IMR-90 (cell line): ENCODE data around the gene PSMB1. TPM values are rescaled to one million over a fixed set of nuclear protein-coding genes. Genes with fewer than 3 reads are reported as not detected.

Experiments
- ATAC-seq: fragments of 200-7000 bp; cut with Tn5 transposase; 2 replicates; pipeline ENCODE4 v1.9.1; 2020; ENCODE audit warnings: low read depth, mild to moderate bottlenecking, moderate library complexity
- BruUV-seq: library from RNA; stranded (reverse); fragments of 400-500 nt; replicated peaks from 2 replicates; lab custom pipeline; 2021; lab: Mats Ljungman, UMichigan
- CTCF ChIA-PET: fragments of 300-600 bp; formaldehyde crosslinking; extraction: SDS; loops from one replicate; lab custom pipeline; 2021; ENCODE audit warnings: antibody characterized with exemption; lab: Yijun Ruan, JAX
- POLR2A ChIA-PET: fragments of 300-600 bp; sonication (Branson Sonifier 250); formaldehyde crosslinking; loops from one replicate; lab custom pipeline; 2022; ENCODE audit warnings: antibody characterized with exemption; ENCODE audit not compliant: unreplicated experiment; lab: Charles Lee
- DNase-seq: peaks from one replicate; pipeline ENCODE4 v3.0.0; 2013
- H2AFZ ChIP-seq: replicated peaks from 2 replicates; pipeline ENCODE3; 2013; ENCODE audit warnings: low read length, mild to moderate bottlenecking; ENCODE audit not compliant: poor library complexity
- H2AK5ac ChIP-seq: 2 replicates; pipeline ENCODE4 v1.6.1; 2013; ENCODE audit warnings: low read depth, low read length, inconsistent platforms
- H2AK9ac ChIP-seq: replicated peaks from 2 replicates; pipeline ENCODE3; 2013; ENCODE audit warnings: mild to moderate bottlenecking, low read depth, low read length, moderate library complexity; ENCODE audit not compliant: poor library complexity
- H2BK120ac ChIP-seq: 2 replicates; pipeline ENCODE4 v1.6.1; 2013; ENCODE audit warnings: low read depth, low read length, inconsistent platforms
- H2BK15ac ChIP-seq: 3 replicates; pipeline ENCODE4 v1.6.1; 2013; ENCODE audit warnings: low read depth, low read length, inconsistent platforms
- H2BK20ac ChIP-seq: 2 replicates; pipeline ENCODE4 v1.6.1; 2013; ENCODE audit warnings: low read depth, mild to moderate bottlenecking, inconsistent platforms, low read length, moderate library complexity
- H2BK5ac ChIP-seq: 2 replicates; pipeline ENCODE4 v1.6.1; 2013; ENCODE audit warnings: mild to moderate bottlenecking, low read depth, low read length, inconsistent platforms; ENCODE audit not compliant: poor library complexity, severe bottlenecking
- H3K14ac ChIP-seq: replicated peaks from 2 replicates; pipeline ENCODE4 v1.6.1; 2013; ENCODE audit warnings: low read depth, low read length, inconsistent platforms
- H3K18ac ChIP-seq: 2 replicates; pipeline ENCODE4 v1.6.1; 2013; ENCODE audit warnings: low read depth, low read length, control low read depth
- H3K23ac ChIP-seq: 2 replicates; pipeline ENCODE4 v1.6.1; 2013; ENCODE audit warnings: low read depth, low read length, inconsistent platforms
- H3K27ac ChIP-seq: 2 replicates; pipeline ENCODE4 v1.5.1; 2013; ENCODE audit warnings: mild to moderate bottlenecking, control low read depth, low read length; ENCODE audit not compliant: insufficient read depth
- H3K27me3 ChIP-seq: 2 replicates; pipeline ENCODE4 v1.6.1; 2013; ENCODE audit warnings: low read length; ENCODE audit not compliant: control insufficient read depth, insufficient read depth
- H3K36me3 ChIP-seq: 2 replicates; pipeline ENCODE4 v1.6.1; 2013; ENCODE audit warnings: low read length, mixed read lengths; ENCODE audit not compliant: control insufficient read depth, insufficient read depth
- H3K4ac ChIP-seq: 2 replicates; pipeline ENCODE4 v1.6.1; 2013; ENCODE audit warnings: low read depth, low read length, inconsistent platforms
- H3K4me1 ChIP-seq: 2 replicates; pipeline ENCODE4 v1.6.1; 2013; ENCODE audit warnings: low read length, mixed read lengths; ENCODE audit not compliant: control insufficient read depth, insufficient read depth
- H3K4me2 ChIP-seq: 2 replicates; pipeline ENCODE4 v1.6.1; 2013; ENCODE audit warnings: low read depth, mild to moderate bottlenecking, control low read depth, low read length, moderate library complexity
- H3K4me3 ChIP-seq: 2 replicates; pipeline ENCODE4 v1.5.1; 2013; ENCODE audit warnings: low read depth, mild to moderate bottlenecking, control low read depth, low read length, moderate library complexity; ENCODE audit not compliant: insufficient read depth
- H3K56ac ChIP-seq: 2 replicates; pipeline ENCODE4 v1.6.1; 2013; ENCODE audit warnings: low read length, inconsistent platforms; ENCODE audit not compliant: insufficient read depth; ENCODE audit errors: extremely low read depth
- H3K79me1 ChIP-seq, 2 experiments: 2 replicates each; pipeline ENCODE4 v1.6.1; 2013; ENCODE audit warnings: low read length in 2 of 2, inconsistent platforms in 1 of 2, low read depth in 1 of 2
- H3K9ac ChIP-seq: 2 replicates; pipeline ENCODE4 v1.6.1; 2013; ENCODE audit warnings: low read depth, low read length, control low read depth
- H3K9me1 ChIP-seq: 2 replicates; pipeline ENCODE4 v1.6.1; 2013; ENCODE audit warnings: low read length, inconsistent platforms; ENCODE audit not compliant: insufficient read depth
- H3K9me3 ChIP-seq: 2 replicates; pipeline ENCODE4 v1.6.1; 2013; ENCODE audit warnings: low read length; ENCODE audit not compliant: control insufficient read depth, insufficient read depth
- H4K20me1 ChIP-seq: 2 replicates; pipeline ENCODE4 v1.6.1; 2013; ENCODE audit warnings: low read length, inconsistent platforms; ENCODE audit not compliant: insufficient read depth
- H4K5ac ChIP-seq: 2 replicates; pipeline ENCODE4 v1.6.1; 2013; ENCODE audit warnings: mild to moderate bottlenecking, low read depth, low read length, control low read depth
- H4K8ac ChIP-seq, 2 experiments: 2 replicates each; pipeline ENCODE4 v1.6.1; 2013; ENCODE audit warnings: low read depth in 2 of 2, low read length in 2 of 2, control low read depth in 1 of 2, inconsistent platforms in 1 of 2
- H4K91ac ChIP-seq: 2 replicates; pipeline ENCODE4 v1.6.1; 2013; ENCODE audit warnings: low read depth, low read length, inconsistent platforms; ENCODE audit not compliant: insufficient read depth
- BHLHE40 ChIP-seq: fragments of 150-350 bp; IDR thresholded peaks from 2 replicates; pipeline ENCODE4 v1.6.1; 2016; ENCODE audit warnings: mild to moderate bottlenecking, low read depth, low read length
- CEBPB ChIP-seq: IDR thresholded peaks from 2 replicates; pipeline ENCODE4 v1.6.1; 2012; ENCODE audit warnings: low read depth, low read length, improper control_type of control experiment
- CHD1 ChIP-seq: IDR thresholded peaks from 2 replicates; pipeline ENCODE4 v1.6.1; 2012; ENCODE audit warnings: low read depth, low read length, improper control_type of control experiment
- FOS ChIP-seq: fragments of 150-350 bp; IDR thresholded peaks from 2 replicates; pipeline ENCODE4 v1.6.1; 2016; ENCODE audit warnings: low read depth, low read length
- MAFK ChIP-seq: IDR thresholded peaks from 2 replicates; pipeline ENCODE4 v1.6.1; 2012; ENCODE audit warnings: low read depth, low read length, improper control_type of control experiment
- MAZ ChIP-seq: IDR thresholded peaks from 2 replicates; pipeline ENCODE4 v1.6.1; 2012; ENCODE audit warnings: low read depth, mild to moderate bottlenecking, low read length, improper control_type of control experiment, moderate library complexity, borderline replicate concordance
- MXI1 ChIP-seq: IDR thresholded peaks from 2 replicates; pipeline ENCODE4 v1.6.1; 2012; ENCODE audit warnings: low read depth, mild to moderate bottlenecking, low read length, moderate library complexity, borderline replicate concordance
- NFE2L2 ChIP-seq: fragments of 150-350 bp; IDR thresholded peaks from 2 replicates; pipeline ENCODE4 v1.6.1; 2016; ENCODE audit warnings: low read depth, mild to moderate bottlenecking, low read length
- POLR2A ChIP-seq: IDR thresholded peaks from 2 replicates; pipeline ENCODE4 v1.6.1; 2012; ENCODE audit warnings: mild to moderate bottlenecking, low read depth, low read length
- RAD21 ChIP-seq: IDR thresholded peaks from 2 replicates; pipeline ENCODE4 v1.6.1; 2012; ENCODE audit warnings: low read length, improper control_type of control experiment
- RCOR1 ChIP-seq: IDR thresholded peaks from 2 replicates; pipeline ENCODE4 v1.6.1; 2012; ENCODE audit warnings: mild to moderate bottlenecking, low read length, improper control_type of control experiment; ENCODE audit not compliant: insufficient replicate concordance
- RFX5 ChIP-seq: IDR thresholded peaks from 2 replicates; pipeline ENCODE4 v1.8.0; 2012; ENCODE audit warnings: low read depth, mild to moderate bottlenecking, low read length, moderate library complexity
- SMC3 ChIP-seq: fragments of 150-350 bp; IDR thresholded peaks from 2 replicates; pipeline ENCODE4 v1.6.1; 2016; ENCODE audit warnings: low read depth, mild to moderate bottlenecking, antibody characterized with exemption, low read length, moderate library complexity
- USF2 ChIP-seq: fragments of 150-350 bp; IDR thresholded peaks from 2 replicates; pipeline ENCODE4 v1.6.1; 2017; ENCODE audit warnings: mild to moderate bottlenecking, antibody characterized with exemption, low read length, low read depth
- WGBS, 2 experiments: methylation state at CpG; one replicate each; pipeline versions ENCODE4 v1.1.5 to v1.1.7; 2013; ENCODE audit warnings: missing lambda C conversion rate in 2 of 2; ENCODE audit not compliant: insufficient read length in 1 of 2; ENCODE audit errors: extremely low coverage in 2 of 2; 5-methylcytosine and 5-hydroxymethylcytosine counted together
- dilution Hi-C: fragments of 300-500 bp; cut with HindIII; formaldehyde crosslinking; loops from one replicate; pipeline ENCODE4 v1.14.3; 2018; ENCODE audit warnings: low sequenced_read_pairs; ENCODE audit not compliant: unreplicated experiment
- in situ Hi-C: fragments of 300-500 bp; cut with MboI; formaldehyde crosslinking; loops from 3 replicates; pipeline ENCODE4 v1.14.3; 2019; ENCODE audit warnings: low sequenced_read_pairs, inconsistent platforms, mixed read lengths
- intact Hi-C: fragments of 100-400 bp; cut with micrococcal nuclease; formaldehyde crosslinking; loops from 2 replicates; pipeline ENCODE4 v1.10.0; 2022
- polyA plus RNA-seq, 3 experiments: library from polyadenylated mRNA; depleted of rRNA; stranded (reverse); fragments of >200 nt; gene quantifications; 2 replicates each; pipeline ENCODE4 v1.2.3, GENCODE V29; 2012; ENCODE audit warnings: low replicate concordance in 1 of 3
- total RNA-seq: library from RNA; depleted of rRNA; stranded (reverse); fragments of >200 nt; gene quantifications from 2 replicates; pipeline ENCODE4 v1.2.3, GENCODE V29; 2012
- TF ChIP-seq, protein P1 (sequence below): fragments of 150-350 bp; IDR thresholded peaks from 2 replicates; pipeline ENCODE4 v1.6.1; 2016; ENCODE audit warnings: low read depth, mild to moderate bottlenecking, low read length, moderate library complexity, borderline replicate concordance
- TF ChIP-seq, protein P2 (sequence below): conservative IDR thresholded peaks from 2 replicates; pipeline ENCODE4 v1.5.1; 2012; ENCODE audit warnings: mild to moderate bottlenecking, low read depth, low read length, improper control_type of control experiment

The PSMB1 gene
- total and polyA plus RNA-seq, 2 of the 4 experiments (the other 2 are of a cell fraction) = 450 to 508 TPM

DNA sequence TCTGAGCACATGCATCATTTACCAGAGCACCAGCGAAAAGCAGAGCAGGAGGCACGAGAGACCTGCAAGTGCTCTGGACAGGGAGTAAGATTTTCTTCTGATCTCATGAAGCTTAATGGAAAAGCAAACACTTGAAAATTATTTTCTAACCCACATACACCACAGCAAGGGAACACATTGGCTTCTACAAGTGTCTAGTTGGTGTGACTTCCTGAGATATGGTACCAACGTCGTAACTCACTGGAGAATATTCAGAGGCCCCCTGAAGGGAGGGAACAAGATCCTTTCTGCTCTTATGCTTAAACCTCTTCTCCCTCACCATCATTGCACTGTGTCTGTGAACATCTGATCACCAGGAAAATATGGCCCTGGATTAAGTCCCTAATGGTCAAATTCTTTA is 48.6 kb downstream of the PSMB1 start:
- H3K9me1 ChIP-seq = no peaks in the 10 kb centered on the region
- no peak overlapping the region for H3K18ac ChIP-seq
- no CpG with 5 or more reads among the region's 4 CpGs for WGBS, 2 experiments
- ATAC-seq (no peak), DNase-seq (no peak)
- H3K4me1 ChIP-seq = no peaks in the 10 kb centered on the region
- H4K20me1 ChIP-seq = no peaks in the 10 kb centered on the region
- no peak overlapping the region for H3K4ac ChIP-seq
- H3K36me3 ChIP-seq = no peaks in the 10 kb centered on the region
- H2AK5ac ChIP-seq = no peak overlapping the region
- H3K4me3 ChIP-seq = no peak overlapping the region
- H3K9me3 ChIP-seq = peaks cover 16% of the 10 kb centered on the region; the same call in 1 of the 2 replicates
- in situ Hi-C loops = no loop called here
- intact Hi-C loops = no loop called here
- H3K14ac ChIP-seq = no peak overlapping the region
- H2BK15ac ChIP-seq = no peak overlapping the region
- TF ChIP-seq NFE2L2 (no peak), RCOR1 (no peak), SMC3 (no peak), RFX5 (no peak), FOS (no peak), MAZ (no peak), CEBPB (no peak), USF2 (no peak), BHLHE40 (no peak), POLR2A (no peak), MAFK (no peak), CHD1 (no peak), MXI1 (no peak), RAD21 (no peak)
- TF ChIP-seq, protein P1, sequence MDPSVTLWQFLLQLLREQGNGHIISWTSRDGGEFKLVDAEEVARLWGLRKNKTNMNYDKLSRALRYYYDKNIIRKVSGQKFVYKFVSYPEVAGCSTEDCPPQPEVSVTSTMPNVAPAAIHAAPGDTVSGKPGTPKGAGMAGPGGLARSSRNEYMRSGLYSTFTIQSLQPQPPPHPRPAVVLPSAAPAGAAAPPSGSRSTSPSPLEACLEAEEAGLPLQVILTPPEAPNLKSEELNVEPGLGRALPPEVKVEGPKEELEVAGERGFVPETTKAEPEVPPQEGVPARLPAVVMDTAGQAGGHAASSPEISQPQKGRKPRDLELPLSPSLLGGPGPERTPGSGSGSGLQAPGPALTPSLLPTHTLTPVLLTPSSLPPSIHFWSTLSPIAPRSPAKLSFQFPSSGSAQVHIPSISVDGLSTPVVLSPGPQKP = no peak
- TF ChIP-seq, protein P2, sequence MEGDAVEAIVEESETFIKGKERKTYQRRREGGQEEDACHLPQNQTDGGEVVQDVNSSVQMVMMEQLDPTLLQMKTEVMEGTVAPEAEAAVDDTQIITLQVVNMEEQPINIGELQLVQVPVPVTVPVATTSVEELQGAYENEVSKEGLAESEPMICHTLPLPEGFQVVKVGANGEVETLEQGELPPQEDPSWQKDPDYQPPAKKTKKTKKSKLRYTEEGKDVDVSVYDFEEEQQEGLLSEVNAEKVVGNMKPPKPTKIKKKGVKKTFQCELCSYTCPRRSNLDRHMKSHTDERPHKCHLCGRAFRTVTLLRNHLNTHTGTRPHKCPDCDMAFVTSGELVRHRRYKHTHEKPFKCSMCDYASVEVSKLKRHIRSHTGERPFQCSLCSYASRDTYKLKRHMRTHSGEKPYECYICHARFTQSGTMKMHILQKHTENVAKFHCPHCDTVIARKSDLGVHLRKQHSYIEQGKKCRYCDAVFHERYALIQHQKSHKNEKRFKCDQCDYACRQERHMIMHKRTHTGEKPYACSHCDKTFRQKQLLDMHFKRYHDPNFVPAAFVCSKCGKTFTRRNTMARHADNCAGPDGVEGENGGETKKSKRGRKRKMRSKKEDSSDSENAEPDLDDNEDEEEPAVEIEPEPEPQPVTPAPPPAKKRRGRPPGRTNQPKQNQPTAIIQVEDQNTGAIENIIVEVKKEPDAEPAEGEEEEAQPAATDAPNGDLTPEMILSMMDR = no peak
- CTCF ChIA-PET = no interaction called here
- H4K91ac ChIP-seq = no peak overlapping the region
- H4K8ac ChIP-seq = no peak overlapping the region
- no peak overlapping the region for H2BK5ac ChIP-seq
- no peak overlapping the region for H3K9ac ChIP-seq
- no TSS peak for BruUV-seq
- H3K4me2 ChIP-seq = no peak overlapping the region
- no peaks in the 10 kb centered on the region for H3K79me1 ChIP-seq
- H3K27me3 ChIP-seq = peaks cover 1% of the 10 kb centered on the region; the same call in 1 of the 2 replicates
- no peak overlapping the region for H2BK20ac ChIP-seq
- no peak overlapping the region for H3K27ac ChIP-seq
- H4K5ac ChIP-seq = no peak overlapping the region
- no peak overlapping the region for H2AFZ ChIP-seq
- no peak overlapping the region for H3K23ac ChIP-seq
- POLR2A ChIA-PET = no interaction called here
- H2BK120ac ChIP-seq = no peak overlapping the region
- dilution Hi-C loops = no loop called here
- no peak overlapping the region for H3K56ac ChIP-seq
- no peak overlapping the region for H2AK9ac ChIP-seq
